Measurements from ENCODE around the gene ZNF407.

DNA sequence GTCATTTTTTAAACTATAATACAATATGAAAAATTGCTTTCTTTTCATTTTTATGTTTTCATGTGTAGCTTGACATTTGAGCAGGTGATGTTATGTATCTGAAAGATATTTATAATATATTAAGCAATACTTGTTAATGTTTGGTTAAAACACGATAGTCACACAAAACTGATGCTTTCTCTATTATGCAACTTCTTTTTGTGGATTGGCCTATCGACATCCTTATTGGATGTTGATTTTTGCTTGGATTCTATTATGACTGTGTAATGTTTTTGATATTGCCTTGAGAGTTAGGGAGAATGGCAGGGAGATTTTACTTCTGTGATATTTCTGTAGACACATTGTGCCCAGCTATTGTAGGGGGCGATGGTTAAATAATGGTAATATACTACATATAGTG lies 128.0 kb downstream of the ZNF407 start:
- TF ChIP-seq CTCF (IDR thresholded peaks at IDR 0.05; ENCODE audit: low read depth, low read length, poor library complexity, severe bottlenecking) (no peak), EZH2phosphoT487 (IDR thresholded peaks at IDR 0.05; ENCODE audit: borderline replicate concordance, low read length) (no peak)
